Measurements from ENCODE around the gene KCNN3.

The KCNN3 gene

DNA sequence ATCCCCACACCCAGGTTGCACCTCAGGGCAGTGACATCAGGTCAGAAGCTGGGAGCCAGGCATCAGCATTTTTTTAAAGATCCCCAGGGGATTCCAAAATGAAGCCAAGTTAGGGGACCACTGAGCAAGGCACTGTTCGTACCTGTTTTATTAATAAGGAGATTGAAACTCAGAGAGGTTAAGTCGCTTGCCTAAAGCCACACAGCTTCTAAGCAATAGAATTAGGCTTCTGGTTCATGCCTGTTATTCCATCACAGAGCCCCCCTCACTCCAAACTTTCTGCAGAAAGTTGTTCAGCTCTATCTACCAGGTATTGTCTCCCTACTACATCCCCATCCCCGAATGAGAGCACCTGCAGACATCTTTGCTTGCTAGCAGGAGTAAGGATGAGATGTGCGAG lies 28.7 kb downstream of the KCNN3 start (continued):
- TF ChIP-seq ZFP3 (CRISPR knock-in tag; IDR thresholded peaks at IDR 0.05): no peak

DNA sequence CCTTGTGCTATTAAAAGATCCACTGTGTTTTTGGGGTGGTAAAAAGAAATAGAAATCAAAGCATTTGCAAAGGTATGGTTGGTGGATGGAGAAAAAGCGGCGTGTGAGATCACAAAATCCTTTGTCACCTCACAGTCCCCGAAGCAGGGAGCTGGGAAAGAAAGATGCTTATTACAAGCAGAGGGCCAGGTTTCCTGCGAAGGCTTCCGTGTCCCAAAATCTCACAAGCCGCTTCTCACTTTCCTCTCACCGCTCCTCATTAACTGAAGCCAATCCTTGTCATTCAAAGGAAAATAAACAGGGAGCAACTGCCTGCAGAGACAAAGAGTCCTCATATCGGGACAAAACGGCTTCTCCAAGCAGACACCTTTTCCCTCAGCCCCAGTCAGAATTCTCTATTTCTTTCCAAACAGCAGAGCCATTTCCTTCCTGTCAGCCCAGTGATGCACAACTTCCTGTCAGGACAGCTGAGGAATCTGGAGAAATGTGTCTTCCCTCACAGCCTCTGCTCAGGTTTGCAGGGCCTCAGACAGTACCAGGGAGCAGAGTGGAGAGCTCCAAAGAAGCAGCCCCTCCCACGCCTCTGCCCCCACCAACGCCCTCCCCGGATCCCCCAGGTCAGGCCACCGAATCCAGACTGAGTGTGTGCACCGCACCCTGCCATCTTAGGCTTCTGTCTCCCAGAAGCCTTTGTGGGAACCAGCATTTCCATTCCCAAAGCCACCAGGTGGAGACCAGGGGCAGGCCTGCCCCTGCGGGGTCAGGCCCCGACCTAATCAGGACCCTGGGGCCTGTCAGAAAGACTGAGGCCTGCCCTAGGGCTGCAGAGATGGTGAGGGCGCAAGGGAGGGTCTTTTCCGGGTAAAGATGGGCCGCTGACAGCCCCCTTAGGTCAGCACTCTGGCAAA lies 29.6 kb downstream of the KCNN3 start:
- TF ChIP-seq ARNTL (CRISPR knock-in tag; IDR thresholded peaks at IDR 0.05; ENCODE audit: borderline replicate concordance, low read depth) (no peak), BACH2 (CRISPR knock-in tag; IDR thresholded peaks at IDR 0.05; ENCODE audit: borderline replicate concordance) (no peak), ESRRG (CRISPR knock-in tag; IDR thresholded peaks at IDR 0.05) (no peak), CSDC2 (CRISPR knock-in tag; IDR thresholded peaks at IDR 0.05) (no peak), ISL1 (CRISPR knock-in tag; IDR thresholded peaks at IDR 0.05) (no peak), PPARA (CRISPR knock-in tag; IDR thresholded peaks at IDR 0.05; ENCODE audit: borderline replicate concordance) (no peak), RARB (CRISPR knock-in tag; IDR thresholded peaks at IDR 0.05) (no peak), TOX (CRISPR knock-in tag; IDR thresholded peaks at IDR 0.05; ENCODE audit: borderline replicate concordance) (no peak), GLIS3 (CRISPR knock-in tag; IDR thresholded peaks at IDR 0.05) (no peak)
- TF ChIP-seq, protein P1, sequence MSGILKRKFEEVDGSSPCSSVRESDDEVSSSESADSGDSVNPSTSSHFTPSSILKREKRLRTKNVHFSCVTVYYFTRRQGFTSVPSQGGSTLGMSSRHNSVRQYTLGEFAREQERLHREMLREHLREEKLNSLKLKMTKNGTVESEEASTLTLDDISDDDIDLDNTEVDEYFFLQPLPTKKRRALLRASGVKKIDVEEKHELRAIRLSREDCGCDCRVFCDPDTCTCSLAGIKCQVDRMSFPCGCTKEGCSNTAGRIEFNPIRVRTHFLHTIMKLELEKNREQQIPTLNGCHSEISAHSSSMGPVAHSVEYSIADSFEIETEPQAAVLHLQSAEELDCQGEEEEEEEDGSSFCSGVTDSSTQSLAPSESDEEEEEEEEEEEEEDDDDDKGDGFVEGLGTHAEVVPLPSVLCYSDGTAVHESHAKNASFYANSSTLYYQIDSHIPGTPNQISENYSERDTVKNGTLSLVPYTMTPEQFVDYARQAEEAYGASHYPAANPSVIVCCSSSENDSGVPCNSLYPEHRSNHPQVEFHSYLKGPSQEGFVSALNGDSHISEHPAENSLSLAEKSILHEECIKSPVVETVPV (CRISPR knock-in tag; IDR thresholded peaks at IDR 0.05): no peak
- TF ChIP-seq, protein P2, sequence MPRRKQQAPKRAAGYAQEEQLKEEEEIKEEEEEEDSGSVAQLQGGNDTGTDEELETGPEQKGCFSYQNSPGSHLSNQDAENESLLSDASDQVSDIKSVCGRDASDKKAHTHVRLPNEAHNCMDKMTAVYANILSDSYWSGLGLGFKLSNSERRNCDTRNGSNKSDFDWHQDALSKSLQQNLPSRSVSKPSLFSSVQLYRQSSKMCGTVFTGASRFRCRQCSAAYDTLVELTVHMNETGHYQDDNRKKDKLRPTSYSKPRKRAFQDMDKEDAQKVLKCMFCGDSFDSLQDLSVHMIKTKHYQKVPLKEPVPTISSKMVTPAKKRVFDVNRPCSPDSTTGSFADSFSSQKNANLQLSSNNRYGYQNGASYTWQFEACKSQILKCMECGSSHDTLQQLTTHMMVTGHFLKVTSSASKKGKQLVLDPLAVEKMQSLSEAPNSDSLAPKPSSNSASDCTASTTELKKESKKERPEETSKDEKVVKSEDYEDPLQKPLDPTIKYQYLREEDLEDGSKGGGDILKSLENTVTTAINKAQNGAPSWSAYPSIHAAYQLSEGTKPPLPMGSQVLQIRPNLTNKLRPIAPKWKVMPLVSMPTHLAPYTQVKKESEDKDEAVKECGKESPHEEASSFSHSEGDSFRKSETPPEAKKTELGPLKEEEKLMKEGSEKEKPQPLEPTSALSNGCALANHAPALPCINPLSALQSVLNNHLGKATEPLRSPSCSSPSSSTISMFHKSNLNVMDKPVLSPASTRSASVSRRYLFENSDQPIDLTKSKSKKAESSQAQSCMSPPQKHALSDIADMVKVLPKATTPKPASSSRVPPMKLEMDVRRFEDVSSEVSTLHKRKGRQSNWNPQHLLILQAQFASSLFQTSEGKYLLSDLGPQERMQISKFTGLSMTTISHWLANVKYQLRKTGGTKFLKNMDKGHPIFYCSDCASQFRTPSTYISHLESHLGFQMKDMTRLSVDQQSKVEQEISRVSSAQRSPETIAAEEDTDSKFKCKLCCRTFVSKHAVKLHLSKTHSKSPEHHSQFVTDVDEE (CRISPR knock-in tag; IDR thresholded peaks at IDR 0.05): no peak
- TF ChIP-seq, protein P3, sequence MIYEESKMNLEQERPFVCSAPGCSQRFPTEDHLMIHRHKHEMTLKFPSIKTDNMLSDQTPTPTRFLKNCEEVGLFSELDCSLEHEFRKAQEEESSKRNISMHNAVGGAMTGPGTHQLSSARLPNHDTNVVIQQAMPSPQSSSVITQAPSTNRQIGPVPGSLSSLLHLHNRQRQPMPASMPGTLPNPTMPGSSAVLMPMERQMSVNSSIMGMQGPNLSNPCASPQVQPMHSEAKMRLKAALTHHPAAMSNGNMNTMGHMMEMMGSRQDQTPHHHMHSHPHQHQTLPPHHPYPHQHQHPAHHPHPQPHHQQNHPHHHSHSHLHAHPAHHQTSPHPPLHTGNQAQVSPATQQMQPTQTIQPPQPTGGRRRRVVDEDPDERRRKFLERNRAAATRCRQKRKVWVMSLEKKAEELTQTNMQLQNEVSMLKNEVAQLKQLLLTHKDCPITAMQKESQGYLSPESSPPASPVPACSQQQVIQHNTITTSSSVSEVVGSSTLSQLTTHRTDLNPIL (CRISPR knock-in tag; IDR thresholded peaks at IDR 0.05; ENCODE audit: low read depth): no peak
- ATAC-seq: peak; percentile 65

DNA sequence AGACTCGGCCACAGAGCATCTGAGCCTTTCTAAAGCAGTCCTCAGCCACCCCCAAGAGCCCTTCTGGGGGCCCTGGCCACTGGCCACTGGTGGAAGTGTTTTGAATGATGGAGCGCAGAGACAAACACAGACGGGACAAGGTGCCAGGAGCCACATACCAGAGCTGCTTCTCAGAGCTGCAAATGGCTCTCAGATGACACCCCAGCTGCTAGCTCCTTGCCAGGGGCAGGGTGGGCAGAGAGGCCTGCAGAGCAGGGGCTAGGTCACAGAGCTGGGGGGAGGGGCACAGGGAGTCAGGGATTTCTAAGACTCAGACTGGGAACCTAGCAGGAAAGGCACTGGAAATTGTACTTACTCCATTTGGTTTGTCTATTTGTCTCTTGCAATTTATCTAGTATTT lies 30.4 kb downstream of the KCNN3 start:
- ATAC-seq: peak; percentile 40
- TF ChIP-seq CSDC2 (CRISPR knock-in tag; IDR thresholded peaks at IDR 0.05): no peak
- TF ChIP-seq TOX (CRISPR knock-in tag; IDR thresholded peaks at IDR 0.05; ENCODE audit: borderline replicate concordance): no peak
- TF ChIP-seq BACH2 (CRISPR knock-in tag; IDR thresholded peaks at IDR 0.05; ENCODE audit: borderline replicate concordance): no peak
- TF ChIP-seq PPARA (CRISPR knock-in tag; IDR thresholded peaks at IDR 0.05; ENCODE audit: borderline replicate concordance): no peak
- TF ChIP-seq GLIS3 (CRISPR knock-in tag; IDR thresholded peaks at IDR 0.05): no peak
- no peak for TF ChIP-seq ZNF565 (CRISPR knock-in tag; conservative IDR thresholded peaks at IDR 0.05; ENCODE audit: low read depth)
- TF ChIP-seq OSR1 (CRISPR knock-in tag; IDR thresholded peaks at IDR 0.05): no peak
- TF ChIP-seq ZNF8 (CRISPR knock-in tag; IDR thresholded peaks at IDR 0.05): no peak
- no peak for TF ChIP-seq RARB (CRISPR knock-in tag; IDR thresholded peaks at IDR 0.05)
- TF ChIP-seq, protein P1 (CRISPR knock-in tag; IDR thresholded peaks at IDR 0.05): no peak
- no peak for TF ChIP-seq ZFP3 (CRISPR knock-in tag; IDR thresholded peaks at IDR 0.05)
- TF ChIP-seq, protein P4, sequence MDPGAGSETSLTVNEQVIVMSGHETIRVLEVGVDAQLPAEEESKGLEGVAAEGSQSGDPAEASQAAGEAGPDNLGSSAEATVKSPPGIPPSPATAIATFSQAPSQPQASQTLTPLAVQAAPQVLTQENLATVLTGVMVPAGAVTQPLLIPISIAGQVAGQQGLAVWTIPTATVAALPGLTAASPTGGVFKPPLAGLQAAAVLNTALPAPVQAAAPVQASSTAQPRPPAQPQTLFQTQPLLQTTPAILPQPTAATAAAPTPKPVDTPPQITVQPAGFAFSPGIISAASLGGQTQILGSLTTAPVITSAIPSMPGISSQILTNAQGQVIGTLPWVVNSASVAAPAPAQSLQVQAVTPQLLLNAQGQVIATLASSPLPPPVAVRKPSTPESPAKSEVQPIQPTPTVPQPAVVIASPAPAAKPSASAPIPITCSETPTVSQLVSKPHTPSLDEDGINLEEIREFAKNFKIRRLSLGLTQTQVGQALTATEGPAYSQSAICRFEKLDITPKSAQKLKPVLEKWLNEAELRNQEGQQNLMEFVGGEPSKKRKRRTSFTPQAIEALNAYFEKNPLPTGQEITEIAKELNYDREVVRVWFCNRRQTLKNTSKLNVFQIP (CRISPR knock-in tag; IDR thresholded peaks at IDR 0.05; ENCODE audit: borderline replicate concordance, low read depth): no peak
- no peak for TF ChIP-seq ARNTL (CRISPR knock-in tag; IDR thresholded peaks at IDR 0.05; ENCODE audit: borderline replicate concordance, low read depth)

DNA sequence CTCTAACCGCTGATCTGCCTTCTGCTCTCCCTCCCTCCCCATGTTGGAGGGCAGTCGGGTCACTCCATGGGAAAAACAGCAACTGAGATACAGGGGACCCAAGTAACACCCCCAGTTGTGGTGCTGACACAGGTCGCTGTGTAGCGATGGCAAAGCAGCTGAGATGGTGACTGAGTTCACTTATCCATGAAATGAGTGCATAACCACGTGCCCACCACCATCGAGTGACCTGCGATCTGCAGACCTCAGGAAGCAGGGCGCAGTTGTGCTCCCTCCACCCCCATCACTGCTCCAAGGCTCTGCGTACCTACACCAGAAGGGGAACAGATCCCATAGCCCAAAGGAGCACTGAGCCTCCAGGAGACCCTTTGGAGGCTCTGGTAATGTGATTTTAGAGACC lies 31.1 kb downstream of the KCNN3 start:
- TF ChIP-seq, protein P3 (CRISPR knock-in tag; IDR thresholded peaks at IDR 0.05; ENCODE audit: low read depth): no peak
- TF ChIP-seq ISL1 (CRISPR knock-in tag; IDR thresholded peaks at IDR 0.05) (no peak), TOX (CRISPR knock-in tag; IDR thresholded peaks at IDR 0.05; ENCODE audit: borderline replicate concordance) (no peak), OSR1 (CRISPR knock-in tag; IDR thresholded peaks at IDR 0.05) (no peak), ZNF565 (CRISPR knock-in tag; conservative IDR thresholded peaks at IDR 0.05; ENCODE audit: low read depth) (no peak), ARNTL (CRISPR knock-in tag; IDR thresholded peaks at IDR 0.05; ENCODE audit: borderline replicate concordance, low read depth) (no peak)
- ATAC-seq: no peak

All from SK-N-SH treated with all-trans-retinoic acid at 6 μM for 48 hours (cell line).